Measurements from ENCODE around the gene LSM14B.

DNA sequence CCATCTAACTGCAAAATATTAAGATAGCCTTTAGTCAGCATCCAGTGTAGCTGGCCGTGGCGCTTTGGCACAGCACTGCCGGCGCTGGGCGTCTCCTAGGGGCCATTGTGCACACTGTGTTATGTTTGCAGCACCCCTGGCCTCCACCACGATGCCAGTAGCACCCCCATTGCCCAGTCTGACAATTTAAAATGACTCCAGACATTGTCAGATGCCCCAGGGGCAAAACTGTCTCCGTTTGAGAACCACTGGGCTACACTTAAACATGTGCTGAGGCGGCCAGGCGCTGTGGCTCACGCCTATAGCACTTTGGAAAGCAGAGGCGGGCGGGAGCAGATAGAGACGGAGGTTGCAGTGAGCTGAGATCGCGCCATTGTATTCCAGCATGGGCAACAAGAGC lies 54.6 kb downstream of the LSM14B start:
- TF ChIP-seq POLR2A (IDR thresholded peaks at IDR 0.05; ENCODE audit: extremely low read depth, insufficient read length) (no peak), MYC (IDR thresholded peaks at IDR 0.05; ENCODE audit: low read depth, low read length) (no peak), MAX (IDR thresholded peaks at IDR 0.05; ENCODE audit: low read depth, low read length) (no peak)
- TF ChIP-seq, protein P1, sequence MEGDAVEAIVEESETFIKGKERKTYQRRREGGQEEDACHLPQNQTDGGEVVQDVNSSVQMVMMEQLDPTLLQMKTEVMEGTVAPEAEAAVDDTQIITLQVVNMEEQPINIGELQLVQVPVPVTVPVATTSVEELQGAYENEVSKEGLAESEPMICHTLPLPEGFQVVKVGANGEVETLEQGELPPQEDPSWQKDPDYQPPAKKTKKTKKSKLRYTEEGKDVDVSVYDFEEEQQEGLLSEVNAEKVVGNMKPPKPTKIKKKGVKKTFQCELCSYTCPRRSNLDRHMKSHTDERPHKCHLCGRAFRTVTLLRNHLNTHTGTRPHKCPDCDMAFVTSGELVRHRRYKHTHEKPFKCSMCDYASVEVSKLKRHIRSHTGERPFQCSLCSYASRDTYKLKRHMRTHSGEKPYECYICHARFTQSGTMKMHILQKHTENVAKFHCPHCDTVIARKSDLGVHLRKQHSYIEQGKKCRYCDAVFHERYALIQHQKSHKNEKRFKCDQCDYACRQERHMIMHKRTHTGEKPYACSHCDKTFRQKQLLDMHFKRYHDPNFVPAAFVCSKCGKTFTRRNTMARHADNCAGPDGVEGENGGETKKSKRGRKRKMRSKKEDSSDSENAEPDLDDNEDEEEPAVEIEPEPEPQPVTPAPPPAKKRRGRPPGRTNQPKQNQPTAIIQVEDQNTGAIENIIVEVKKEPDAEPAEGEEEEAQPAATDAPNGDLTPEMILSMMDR (IDR thresholded peaks at IDR 0.05; ENCODE audit: low read depth, low read length): no peak
